SK-N-SH (cell line): Measurements from ENCODE around the gene PLEK2. TPM values are rescaled to one million over a fixed set of nuclear protein-coding genes. Genes with fewer than 3 reads are reported as not detected.

Experiments used
- CTCF ChIA-PET: fragments of 300-600, 350-600 bp; formaldehyde crosslinking; extraction: SDS; loops from one replicate; lab custom pipeline; 2021; lab: Yijun Ruan, JAX
- POLR2A ChIA-PET: fragments of 350-600 bp; sonication (Branson Sonifier 250); formaldehyde crosslinking; extraction: SDS; loops from one replicate; lab custom pipeline; 2020; ENCODE audit warnings: antibody characterized with exemption, inconsistent platforms; lab: Yijun Ruan, JAX
- DNase-seq: peaks from one replicate; pipeline ENCODE4 v3.0.0; 2012
- H2AFZ ChIP-seq: fragments of 200-600 bp; sonication (generic); 2 replicates; pipeline ENCODE4 v1.8.1; 2016; ENCODE audit warnings: antibody characterized with exemption, mild to moderate bottlenecking, low read depth
- H3F3A ChIP-seq: fragments of 200-600 bp; sonication (generic); replicated peaks from 2 replicates; pipeline ENCODE3; 2016; ENCODE audit warnings: antibody characterized with exemption, mild to moderate bottlenecking; ENCODE audit not compliant: insufficient read depth
- H3K27ac ChIP-seq, 2 experiments: fragments of 200-500 bp in 1 of 2; fragments of 200-600 bp in 1 of 2; sonication (Bioruptor generic) in 1 of 2; sonication (generic), shearing (Covaris generic) in 1 of 2; 2 replicates each; pipeline versions ENCODE4 v1.5.1 to v1.6.1; 2014 to 2016; ENCODE audit warnings: low read depth in 2 of 2, inconsistent platforms in 1 of 2, low read length in 1 of 2, mild to moderate bottlenecking in 1 of 2, mixed read lengths in 1 of 2
- H3K27me3 ChIP-seq: fragments of 200-600 bp; sonication (generic), shearing (Covaris generic); 2 replicates; pipeline ENCODE4 v1.6.1; 2016; ENCODE audit warnings: mixed run types; ENCODE audit not compliant: insufficient read depth
- H3K36me3 ChIP-seq, 2 experiments: fragments of 200-500 bp in 1 of 2; fragments of 200-600 bp in 1 of 2; sonication (Bioruptor generic) in 1 of 2; sonication (generic) in 1 of 2; replicated peaks in 1 of 2; 2 replicates each; pipeline versions ENCODE3 to v1.5.1; 2014 to 2016; ENCODE audit warnings: low read length in 1 of 2, mild to moderate bottlenecking in 1 of 2; ENCODE audit not compliant: insufficient read depth in 2 of 2, control insufficient read depth in 1 of 2
- H3K4me1 ChIP-seq, 2 experiments: fragments of 200-500 bp in 1 of 2; fragments of 200-600 bp in 1 of 2; sonication (Bioruptor generic) in 1 of 2; sonication (generic), shearing (Covaris generic) in 1 of 2; 2 replicates each; pipeline versions ENCODE4 v1.5.1 to v1.6.1; 2014 to 2016; ENCODE audit warnings: low read depth in 1 of 2, low read length in 1 of 2, mixed run types in 1 of 2; ENCODE audit not compliant: insufficient read depth in 2 of 2, control insufficient read depth in 1 of 2
- H3K4me2 ChIP-seq: fragments of 200-600 bp; sonication (generic), shearing (Covaris generic); 2 replicates; pipeline ENCODE4 v1.6.1; 2017; ENCODE audit warnings: mixed run types
- H3K4me3 ChIP-seq, 2 experiments: fragments of 200-500 bp in 1 of 2; fragments of 200-600 bp in 1 of 2; sonication (Bioruptor generic) in 1 of 2; sonication (generic), shearing (Covaris generic) in 1 of 2; 2 replicates each; pipeline versions ENCODE4 v1.5.1 to v1.8.1; 2014 to 2016; ENCODE audit warnings: low read depth in 2 of 2, inconsistent platforms in 1 of 2, low read length in 1 of 2, mild to moderate bottlenecking in 1 of 2, mixed read lengths in 1 of 2, moderate library complexity in 1 of 2
- H3K79me2 ChIP-seq: fragments of 200-600 bp; sonication (generic); 2 replicates; pipeline ENCODE4 v1.8.1; 2017; ENCODE audit warnings: mild to moderate bottlenecking; ENCODE audit not compliant: insufficient read depth
- H3K9ac ChIP-seq: fragments of 200-600 bp; sonication (generic); 2 replicates; pipeline ENCODE4 v1.6.1; 2017; ENCODE audit warnings: mixed run types
- H3K9me2 ChIP-seq: fragments of 200-600 bp; sonication (generic); 2 replicates; pipeline ENCODE4 v1.6.1; 2017; ENCODE audit warnings: mixed run types
- H3K9me3 ChIP-seq: fragments of 200-600 bp; sonication (generic); 2 replicates; pipeline ENCODE4 v1.6.1; 2017; ENCODE audit warnings: mixed run types, mild to moderate bottlenecking, moderate library complexity
- H4K20me1 ChIP-seq: fragments of 200-600 bp; sonication (generic); 2 replicates; pipeline ENCODE4 v1.6.1; 2017; ENCODE audit warnings: mild to moderate bottlenecking, mixed run types; ENCODE audit not compliant: insufficient read depth
- CHD2 ChIP-seq: fragments of 150-350 bp; IDR thresholded peaks from 2 replicates; pipeline ENCODE4 v1.6.1; 2018; ENCODE audit warnings: low read length; ENCODE audit not compliant: partially characterized antibody
- CTCF ChIP-seq: fragments of 200-600 bp; sonication (generic); IDR thresholded peaks from 2 replicates; pipeline ENCODE4 v1.6.1; 2017; ENCODE audit warnings: antibody characterized with exemption, mild to moderate bottlenecking, moderate library complexity
- EZH2phosphoT487 ChIP-seq: fragments of 200-600 bp; sonication (generic); IDR thresholded peaks from 2 replicates; pipeline ENCODE4 v1.6.1; 2017; ENCODE audit warnings: low read depth, mixed run types, mild to moderate bottlenecking, antibody characterized with exemption, moderate library complexity, borderline replicate concordance
- GATA2 ChIP-seq: sonication (generic); formaldehyde crosslinking; IDR thresholded peaks from 2 replicates; pipeline ENCODE4 v1.5.0; 2020; ENCODE audit warnings: mild to moderate bottlenecking, missing genetic modification reagents
- IRF3 ChIP-seq: fragments of 150-350 bp; IDR thresholded peaks from 2 replicates; pipeline ENCODE4 v1.6.1; 2016; ENCODE audit warnings: mild to moderate bottlenecking, low read depth, low read length
- NFIC ChIP-seq: IDR thresholded peaks from 2 replicates; pipeline ENCODE4 v1.4.0; 2012; ENCODE audit warnings: borderline replicate concordance
- NRF1 ChIP-seq: IDR thresholded peaks from 2 replicates; pipeline ENCODE4 v1.6.1; 2012; ENCODE audit warnings: low read depth, mild to moderate bottlenecking, low read length
- RCOR1 ChIP-seq: fragments of 150-350 bp; IDR thresholded peaks from 2 replicates; pipeline ENCODE4 v1.6.1; 2017; ENCODE audit warnings: antibody characterized with exemption, low read length
- REST ChIP-seq: IDR thresholded peaks from 2 replicates; pipeline ENCODE4 v1.6.1; 2012; ENCODE audit warnings: mild to moderate bottlenecking, low read depth, low read length, moderate library complexity
- RFX5 ChIP-seq: IDR thresholded peaks from 2 replicates; pipeline ENCODE4 v1.6.1; 2012; ENCODE audit warnings: mild to moderate bottlenecking, improper control_type of control experiment, low read length
- TAF1 ChIP-seq: IDR thresholded peaks from 2 replicates; pipeline ENCODE4 v1.6.1; 2012; ENCODE audit warnings: low read depth, mild to moderate bottlenecking, low read length, moderate library complexity, borderline replicate concordance
- TEAD4 ChIP-seq: IDR thresholded peaks from 2 replicates; pipeline ENCODE4 v1.4.0; 2012; ENCODE audit warnings: mild to moderate bottlenecking, borderline replicate concordance; ENCODE audit not compliant: insufficient read depth
- WGBS: methylation state at CpG from one replicate; pipeline ENCODE4 v1.1.6; 2017; ENCODE audit warnings: low lambda C conversion rate; 5-methylcytosine and 5-hydroxymethylcytosine counted together
- polyA plus RNA-seq, 3 experiments: library from polyadenylated mRNA; depleted of rRNA; stranded (reverse); fragments of >200 nt; gene quantifications; 2 replicates each; pipeline ENCODE4 v1.2.3, GENCODE V29; 2012

The PLEK2 gene
- polyA plus RNA-seq, 1 of the 3 experiments (the other 2 are of a cell fraction) = 0.56 TPM

GRCh38 chr14:67357969-67358354 lies 54.0 kb downstream of the PLEK2 start (continued):
- TF ChIP-seq REST (no peak), IRF3 (no peak), RCOR1 (no peak)

GRCh38 chr14:67357186-67357968 lies 54.6 kb downstream of the PLEK2 start:
- peaks cover 28% of the 10 kb centered on the region for H4K20me1 ChIP-seq
- H3K9me2 ChIP-seq = no peaks in the 10 kb centered on the region
- WGBS = 69% methylated on average over 4 of the region's 4 CpGs
- H3K27ac ChIP-seq = no peak overlapping the region; a peak in 1 of 4 replicates
- H3K4me2 ChIP-seq = peak overlapping the region; percentile 85
- peaks cover 7 to 22% of the 10 kb centered on the region in 2 experiments for H3K36me3 ChIP-seq
- ChIA-PET POLR2A (no interaction called here), CTCF (no interaction called here)
- H3K4me1 ChIP-seq = peaks cover 22 to 23% of the 10 kb centered on the region in 2 experiments; a peak in 3 of 4 replicates
- H3K79me2 ChIP-seq = peaks cover 91% of the 10 kb centered on the region
- no peaks in the 10 kb centered on the region for H3K9me3 ChIP-seq
- H3K27me3 ChIP-seq = no peaks in the 10 kb centered on the region
- H3K9ac ChIP-seq = 0 out of 2 replicates have a peak overlapping the region, but pooled peaks have one; percentile 1
- no peak overlapping the region for H2AFZ ChIP-seq
- peaks cover 9% of the 10 kb centered on the region for H3F3A ChIP-seq
- DNase-seq = no peak
- H3K4me3 ChIP-seq = peak overlapping the region; percentile 78 to 99; a peak in 3 of 4 replicates
- no peak for TF ChIP-seq GATA2 (CRISPR knock-in tag)
- TF ChIP-seq NFIC = no peak
- no peak for TF ChIP-seq TAF1
- TF ChIP-seq RFX5 = no peak
- no peak for TF ChIP-seq EZH2phosphoT487
- TF ChIP-seq CTCF = no peak
- TF ChIP-seq TEAD4 = no peak
- no peak for TF ChIP-seq NRF1
- TF ChIP-seq CHD2 = no peak
